ENCODE results near the gene PADI2.

The PADI2 gene

GRCh38 chr1:17119076-17119772 is at the start of gene PADI2:
PADI2 (minus strand) TSS chr1:17119451; CDS start chr1:17119371, 80 bp downstream.
- H3K9ac ChIP-seq (ENCODE audit: low read depth, low read length), result peak within 1 kb of the TSS; percentile 73
- H3K9me3 ChIP-seq (ENCODE audit: control insufficient read depth, insufficient read depth, low read length), result no peaks in the 10 kb centered on the region
- no peaks in the 10 kb centered on the region for H3K36me3 ChIP-seq (ENCODE audit: insufficient read depth, low read length)
- H3K4me1 ChIP-seq (ENCODE audit: insufficient read depth, low read length), result peaks cover 15% of the 10 kb centered on the region

DNA sequence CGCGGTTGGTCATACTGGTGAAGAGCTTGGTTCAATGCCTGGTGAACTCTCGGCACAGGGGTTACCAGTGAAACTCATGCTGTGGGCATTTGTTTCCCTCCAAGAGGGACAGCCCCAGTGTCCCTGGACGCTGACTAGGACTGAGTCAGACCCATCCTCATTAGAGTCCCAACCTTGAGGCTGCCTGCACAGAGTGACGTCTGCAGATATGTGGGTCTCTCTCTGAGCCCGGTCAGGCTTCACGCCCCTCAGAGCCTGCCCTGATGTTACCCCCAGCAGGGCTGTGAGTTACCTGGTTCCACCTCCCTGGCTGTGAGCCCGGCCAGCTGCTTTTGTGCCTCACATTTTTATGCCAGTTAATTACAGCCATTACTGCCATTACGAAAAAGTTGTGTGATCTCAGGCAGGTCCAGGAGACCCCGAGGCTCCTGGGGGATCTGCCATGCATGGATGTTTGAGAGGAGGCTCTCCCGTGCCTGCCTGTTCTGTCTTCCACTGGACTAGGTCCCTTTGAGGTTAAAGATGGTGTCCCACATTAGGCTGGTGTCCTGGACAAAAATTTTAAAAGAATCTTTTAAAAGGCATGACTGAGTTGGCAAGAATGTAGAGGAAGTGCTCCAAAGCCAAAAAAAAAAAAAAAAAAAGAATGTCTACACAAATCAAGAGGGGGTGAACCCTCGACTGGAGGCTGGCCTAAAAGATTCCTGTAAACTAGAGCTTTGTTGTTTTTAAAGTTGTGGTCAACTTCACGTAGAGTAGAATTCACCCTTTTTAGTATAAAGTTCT is 49.0 kb upstream of the PADI2 start:
- no peaks in the 10 kb centered on the region for H3K9me3 ChIP-seq (ENCODE audit: control insufficient read depth, insufficient read depth, low read length)
- peaks cover 11% of the 10 kb centered on the region for H3K4me1 ChIP-seq (ENCODE audit: insufficient read depth, low read length)
- no peaks in the 10 kb centered on the region for H3K36me3 ChIP-seq (ENCODE audit: insufficient read depth, low read length)
- H3K9ac ChIP-seq (ENCODE audit: low read depth, low read length), result no peak overlapping the region

- Histone ChIP-seq H3K36me3 (ENCODE audit: insufficient read depth, low read length) (no peaks in the 10 kb centered on the region), H3K9ac (ENCODE audit: low read depth, low read length) (no peak overlapping the region), H3K9me3 (ENCODE audit: control insufficient read depth, insufficient read depth, low read length) (no peaks in the 10 kb centered on the region), H3K4me1 (ENCODE audit: insufficient read depth, low read length) (peaks cover 11% of the 10 kb centered on the region)
These were observed 48.5 kb upstream of the PADI2 start for GRCh38 chr1:17167786-17168090.

DNA sequence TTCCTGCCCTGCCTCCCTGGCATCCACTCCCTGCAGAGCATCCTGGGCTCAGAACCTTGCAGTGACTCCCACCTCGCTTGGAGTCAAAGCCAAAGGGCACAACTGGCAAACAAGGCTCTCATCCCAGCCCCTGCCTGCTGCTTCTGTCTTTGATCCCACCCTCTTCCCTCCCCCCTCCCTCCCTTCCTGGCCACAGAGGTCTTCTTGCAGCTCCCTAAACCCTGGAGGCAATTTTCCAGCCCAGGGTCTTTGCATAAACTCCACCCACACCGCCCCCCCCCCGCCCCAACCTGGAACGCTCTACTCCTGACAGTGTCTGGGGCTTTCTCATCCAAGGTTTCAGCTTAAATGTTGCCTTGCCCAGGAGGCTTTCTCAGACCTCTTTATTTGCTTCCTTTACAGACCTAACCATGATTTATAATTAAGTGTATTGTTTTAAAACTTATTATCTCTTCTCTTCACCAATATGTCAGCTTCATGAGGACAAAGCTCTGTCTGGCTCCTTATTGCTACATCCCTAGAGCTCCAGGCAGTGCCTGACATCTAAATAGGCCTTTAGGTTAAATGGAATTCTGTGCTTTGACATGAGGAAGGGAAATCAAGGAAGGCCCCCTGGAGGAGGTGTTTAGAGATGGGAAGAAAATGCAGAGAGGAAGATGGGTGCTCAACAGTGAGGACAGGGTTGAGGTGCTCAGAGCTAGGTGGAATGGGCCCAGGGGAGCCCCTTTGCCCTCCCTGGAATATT is 48.0 kb upstream of the PADI2 start:
- Histone ChIP-seq H3K9ac (ENCODE audit: low read depth, low read length) (no peak overlapping the region), H3K36me3 (ENCODE audit: insufficient read depth, low read length) (no peaks in the 10 kb centered on the region), H3K9me3 (ENCODE audit: control insufficient read depth, insufficient read depth, low read length) (no peaks in the 10 kb centered on the region), H3K4me1 (ENCODE audit: insufficient read depth, low read length) (peaks cover 11% of the 10 kb centered on the region)

- Histone ChIP-seq H3K4me1 (ENCODE audit: insufficient read depth, low read length) (peaks cover 12% of the 10 kb centered on the region), H3K9me3 (ENCODE audit: control insufficient read depth, insufficient read depth, low read length) (no peaks in the 10 kb centered on the region), H3K9ac (ENCODE audit: low read depth, low read length) (no peak overlapping the region), H3K36me3 (ENCODE audit: insufficient read depth, low read length) (no peaks in the 10 kb centered on the region)
These were observed 46.6 kb upstream of the PADI2 start for GRCh38 chr1:17165823-17166222.

- H3K36me3 ChIP-seq (ENCODE audit: insufficient read depth, low read length), result no peaks in the 10 kb centered on the region
- H3K9me3 ChIP-seq (ENCODE audit: control insufficient read depth, insufficient read depth, low read length), result no peaks in the 10 kb centered on the region
- peaks cover 14% of the 10 kb centered on the region for H3K4me1 ChIP-seq (ENCODE audit: insufficient read depth, low read length)
- H3K9ac ChIP-seq (ENCODE audit: low read depth, low read length), result no peak overlapping the region
These were observed 44.8 kb upstream of the PADI2 start for GRCh38 chr1:17163789-17164666.

- Histone ChIP-seq H3K4me1 (ENCODE audit: insufficient read depth, low read length) (peaks cover 14% of the 10 kb centered on the region), H3K9ac (ENCODE audit: low read depth, low read length) (no peak overlapping the region), H3K36me3 (ENCODE audit: insufficient read depth, low read length) (no peaks in the 10 kb centered on the region), H3K9me3 (ENCODE audit: control insufficient read depth, insufficient read depth, low read length) (0 out of 2 replicates have a peak, but pooled peaks cover under 1% of the 10 kb centered on the region)
These were observed 44.1 kb upstream of the PADI2 start for GRCh38 chr1:17163371-17163770.

DNA sequence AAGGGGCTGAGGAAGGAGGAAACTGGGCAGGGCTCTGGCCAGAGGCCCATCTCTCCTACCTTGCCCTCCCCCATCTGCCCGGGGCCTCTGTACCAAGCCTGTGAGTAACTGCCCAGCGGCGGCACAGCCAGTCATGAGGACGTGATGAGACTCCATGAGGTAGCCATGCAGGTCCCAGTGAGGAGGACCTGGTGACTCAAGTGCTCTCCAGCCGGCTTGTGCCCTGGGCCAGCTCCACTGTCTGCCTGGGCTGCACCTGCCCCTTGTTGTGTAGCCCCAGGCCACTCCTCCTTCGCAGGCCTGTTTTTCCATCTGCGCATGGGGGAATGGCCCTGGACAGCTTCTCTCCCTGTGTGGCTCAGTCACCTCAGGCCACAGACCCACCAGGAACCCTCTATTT is 43.7 kb upstream of the PADI2 start:
- H3K36me3 ChIP-seq (ENCODE audit: insufficient read depth, low read length), result no peaks in the 10 kb centered on the region
- 0 out of 2 replicates have a peak, but pooled peaks cover 3% of the 10 kb centered on the region for H3K9me3 ChIP-seq (ENCODE audit: control insufficient read depth, insufficient read depth, low read length)
- H3K9ac ChIP-seq (ENCODE audit: low read depth, low read length), result no peak overlapping the region
- peaks cover 9% of the 10 kb centered on the region for H3K4me1 ChIP-seq (ENCODE audit: insufficient read depth, low read length)

DNA sequence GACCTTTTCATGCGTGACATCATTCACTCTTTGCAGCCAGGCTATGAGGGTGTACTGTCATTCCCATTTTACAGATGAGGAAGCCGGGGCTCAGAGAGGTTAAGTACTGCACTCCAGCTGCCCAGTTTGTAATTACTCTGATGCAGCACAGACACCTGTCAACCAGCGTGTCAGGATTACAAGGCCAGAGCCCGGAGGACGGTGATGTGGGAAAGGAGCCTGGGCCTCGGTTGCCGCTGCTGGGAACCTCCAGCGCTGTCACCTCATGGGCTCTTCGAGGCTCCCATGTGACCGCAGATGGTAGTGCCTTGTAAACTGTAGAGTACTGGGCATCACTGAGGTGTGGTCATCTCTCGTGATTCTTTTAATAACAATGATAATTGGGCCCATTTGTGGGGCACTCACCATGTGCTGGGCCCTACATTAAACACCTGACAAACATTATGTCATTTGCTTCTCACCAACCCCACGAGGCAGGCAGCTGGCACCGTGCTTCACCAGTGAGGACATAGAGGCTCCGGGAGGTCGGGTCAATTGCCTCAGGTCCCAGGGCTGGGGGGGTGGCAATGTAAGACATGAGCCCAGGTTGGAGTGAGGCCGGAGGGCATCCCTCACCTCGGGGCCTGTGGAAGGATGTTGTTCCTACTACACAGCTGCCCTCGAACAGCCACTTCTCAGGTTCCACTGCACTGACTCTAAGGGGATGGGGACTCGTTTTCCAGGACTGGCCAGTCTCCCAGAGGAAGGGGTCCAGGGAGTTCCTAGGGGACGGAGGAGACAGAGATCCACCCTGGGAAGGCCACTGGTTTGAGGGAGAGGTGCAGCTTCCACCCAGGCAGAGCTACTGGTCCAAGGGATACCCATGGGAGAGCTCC is 42.9 kb upstream of the PADI2 start:
- H3K9me3 ChIP-seq (ENCODE audit: control insufficient read depth, insufficient read depth, low read length), result peaks cover 3% of the 10 kb centered on the region; the same call in 1 of the 2 replicates
- no peak overlapping the region for H3K9ac ChIP-seq (ENCODE audit: low read depth, low read length)
- peaks cover 9% of the 10 kb centered on the region for H3K4me1 ChIP-seq (ENCODE audit: insufficient read depth, low read length)
- no peaks in the 10 kb centered on the region for H3K36me3 ChIP-seq (ENCODE audit: insufficient read depth, low read length)

- Histone ChIP-seq H3K36me3 (ENCODE audit: insufficient read depth, low read length) (no peaks in the 10 kb centered on the region), H3K9me3 (ENCODE audit: control insufficient read depth, insufficient read depth, low read length) (peaks cover 3% of the 10 kb centered on the region; the same call in 1 of the 2 replicates), H3K9ac (ENCODE audit: low read depth, low read length) (no peak overlapping the region), H3K4me1 (ENCODE audit: insufficient read depth, low read length) (peaks cover 3% of the 10 kb centered on the region; the same call in 1 of the 2 replicates)
These were observed 42.0 kb upstream of the PADI2 start for GRCh38 chr1:17161137-17161740.

DNA sequence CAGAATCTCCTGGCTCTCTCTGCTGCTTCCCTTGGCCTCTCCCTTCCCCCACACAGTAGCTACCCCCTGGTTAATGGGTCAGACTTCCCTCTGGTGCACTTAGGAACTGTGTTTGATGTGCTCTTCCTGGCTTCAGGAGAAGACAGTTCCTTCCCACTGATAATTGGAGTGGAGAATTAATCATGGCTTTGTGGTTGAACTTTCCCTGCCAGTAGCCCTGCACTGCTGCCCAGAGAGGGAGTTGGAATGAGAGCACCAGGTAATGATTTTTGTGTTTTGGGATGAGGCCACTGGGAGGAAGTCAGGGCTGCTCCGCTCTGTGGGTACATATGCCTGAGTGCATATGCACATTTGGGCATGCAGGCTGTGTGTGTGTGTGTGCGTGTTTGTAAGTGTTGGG is 39.7 kb upstream of the PADI2 start:
- Histone ChIP-seq H3K36me3 (ENCODE audit: insufficient read depth, low read length) (no peaks in the 10 kb centered on the region), H3K9ac (ENCODE audit: low read depth, low read length) (no peak overlapping the region), H3K9me3 (ENCODE audit: control insufficient read depth, insufficient read depth, low read length) (peaks cover 10% of the 10 kb centered on the region; the same call in 1 of the 2 replicates), H3K4me1 (ENCODE audit: insufficient read depth, low read length) (peaks cover 3% of the 10 kb centered on the region; the same call in 1 of the 2 replicates)

DNA sequence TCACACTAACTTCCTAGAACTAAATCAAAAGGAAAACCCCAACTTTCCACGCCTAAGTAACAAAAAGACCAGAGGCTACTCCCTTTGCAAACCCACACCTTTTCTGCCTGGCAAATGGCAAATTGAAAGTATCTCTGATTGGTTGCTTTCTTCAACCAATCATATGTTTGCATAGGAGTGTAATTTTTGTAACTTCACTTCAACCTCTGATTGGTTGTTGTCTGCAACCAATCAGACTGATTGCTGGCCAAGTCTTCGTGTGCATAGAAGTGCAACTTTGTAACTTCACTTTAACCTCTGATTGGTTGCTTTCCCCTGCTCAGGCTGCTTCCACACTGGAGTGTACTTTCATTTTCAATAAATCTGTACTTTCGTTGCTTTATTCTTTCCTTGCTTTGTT is 36.9 kb upstream of the PADI2 start:
- peaks cover 3% of the 10 kb centered on the region; the same call in 1 of the 2 replicates for H3K4me1 ChIP-seq (ENCODE audit: insufficient read depth, low read length)
- peaks cover 16% of the 10 kb centered on the region for H3K9me3 ChIP-seq (ENCODE audit: control insufficient read depth, insufficient read depth, low read length)
- H3K36me3 ChIP-seq (ENCODE audit: insufficient read depth, low read length), result no peaks in the 10 kb centered on the region
- H3K9ac ChIP-seq (ENCODE audit: low read depth, low read length), result no peak overlapping the region

Data from ES-I3 (cell line).